GM23338 (cell line): ENCODE measurements around the gene DCST1. TPM values are rescaled to one million over a fixed set of nuclear protein-coding genes. Genes with fewer than 3 reads are reported as not detected.
A peak's percentile ranks its signal among the peaks of the same experiment; 100 is the strongest.

Source experiments
- ATAC-seq: fragments of 200-7000 bp; cut with Tn5 transposase; 3 replicates; pipeline ENCODE4 v1.9.1; 2020
- DNase-seq: peaks from one replicate; pipeline ENCODE4 v3.0.0-alpha.2; 2015; ENCODE audit warnings: low spot score
- H2AFZ ChIP-seq: fragments of 200-600 bp; sonication (generic); 2 replicates; pipeline ENCODE4 v1.8.0; 2016; ENCODE audit warnings: antibody characterized with exemption, mild to moderate bottlenecking, moderate library complexity
- H3F3A ChIP-seq: fragments of 200-600 bp; sonication (generic); replicated peaks from 2 replicates; pipeline ENCODE4 v1.8.0; 2017; ENCODE audit warnings: antibody characterized with exemption, mixed run types, low read depth
- H3K27ac ChIP-seq: fragments of 200-600 bp; sonication (generic); 2 replicates; pipeline ENCODE4 v1.6.1; 2016; ENCODE audit warnings: low read depth
- H3K27me3 ChIP-seq: fragments of 200-600 bp; sonication (generic); 2 replicates; pipeline ENCODE4 v1.8.0; 2016; ENCODE audit warnings: mild to moderate bottlenecking, mixed run types, moderate library complexity; ENCODE audit not compliant: insufficient read depth
- H3K36me3 ChIP-seq: fragments of 200-600 bp; sonication (generic); 2 replicates; pipeline ENCODE4 v1.8.0; 2016; ENCODE audit warnings: mild to moderate bottlenecking; ENCODE audit not compliant: insufficient read depth
- H3K4me1 ChIP-seq: fragments of 200-600 bp; sonication (generic); 2 replicates; pipeline ENCODE4 v1.8.0; 2016; ENCODE audit warnings: mild to moderate bottlenecking, moderate library complexity; ENCODE audit not compliant: insufficient read depth
- H3K4me2 ChIP-seq: fragments of 200-600 bp; sonication (generic); 2 replicates; pipeline ENCODE4 v1.7.1; 2017; ENCODE audit warnings: mixed run types
- H3K4me3 ChIP-seq: fragments of 200-600 bp; sonication (generic); 2 replicates; pipeline ENCODE4 v1.6.1; 2016; ENCODE audit warnings: mixed run types
- H3K79me2 ChIP-seq: fragments of 200-600 bp; sonication (generic); replicated peaks from 2 replicates; pipeline ENCODE4 v1.8.0; 2017; ENCODE audit warnings: mild to moderate bottlenecking; ENCODE audit not compliant: insufficient read depth
- H3K9me2 ChIP-seq: fragments of 200-600 bp; sonication (generic); 2 replicates; pipeline ENCODE4 v1.8.0; 2017; ENCODE audit not compliant: insufficient read depth
- H4K20me1 ChIP-seq: fragments of 200-600 bp; sonication (generic); replicated peaks from 2 replicates; pipeline ENCODE4 v1.8.0; 2017; ENCODE audit warnings: mild to moderate bottlenecking; ENCODE audit not compliant: insufficient read depth
- H3K27ac Mint-ChIP-seq: 2 replicates; pipeline ENCODE4 v1.8.0; 2020; ENCODE audit warnings: inconsistent platforms, mild to moderate bottlenecking, moderate library complexity, mixed read lengths
- H3K27me3 Mint-ChIP-seq: 3 replicates; pipeline ENCODE4 v1.8.0; 2022; ENCODE audit warnings: low read depth, mild to moderate bottlenecking, moderate library complexity, mixed read lengths, inconsistent platforms; ENCODE audit not compliant: insufficient read depth, poor library complexity
- H3K36me3 Mint-ChIP-seq: 3 replicates; pipeline ENCODE4 v1.8.0; 2021; ENCODE audit warnings: low read depth, mild to moderate bottlenecking, inconsistent platforms, moderate library complexity, mixed read lengths
- H3K4me1 Mint-ChIP-seq: 3 replicates; pipeline ENCODE4 v1.8.0; 2020; ENCODE audit warnings: mild to moderate bottlenecking, inconsistent platforms, mixed read lengths
- H3K4me3 Mint-ChIP-seq: 3 replicates; pipeline ENCODE4 v1.8.0; 2021; ENCODE audit warnings: moderate library complexity, mild to moderate bottlenecking, inconsistent platforms, mixed read lengths
- H3K9me3 Mint-ChIP-seq: 3 replicates; pipeline ENCODE4 v1.8.0; 2020; ENCODE audit warnings: moderate library complexity, mild to moderate bottlenecking, inconsistent platforms, mixed read lengths
- CREB1 ChIP-seq: fragments of 250-450 bp; sonication (Bioruptor Pico); IDR thresholded peaks from 2 replicates; pipeline ENCODE4 v1.5.0; 2020; ENCODE audit warnings: low read depth, mild to moderate bottlenecking, moderate library complexity
- CTCF ChIP-seq, 2 experiments: fragments of 200-600 bp in 1 of 2; sonication (generic) in 1 of 2; conservative IDR thresholded peaks; 2 replicates each; pipeline versions ENCODE4 v1.5.1 to v1.6.1; 2016 to 2017; ENCODE audit warnings: antibody characterized with exemption in 2 of 2, low read depth in 2 of 2, mild to moderate bottlenecking in 2 of 2, moderate library complexity in 1 of 2
- POLR2AphosphoS5 ChIP-seq: IDR thresholded peaks from 2 replicates; pipeline ENCODE4 v1.6.1; 2016; ENCODE audit warnings: antibody characterized with exemption, low read depth
- REST ChIP-seq: IDR thresholded peaks from one replicate; pipeline ENCODE4 v1.6.1; 2018; ENCODE audit warnings: antibody characterized with exemption; ENCODE audit not compliant: unreplicated experiment
- ZNF114 ChIP-seq: fragments of 250-450 bp; sonication (Bioruptor Pico); IDR thresholded peaks from 2 replicates; pipeline ENCODE4 v1.5.0; 2020; ENCODE audit warnings: mild to moderate bottlenecking, moderate library complexity
- ZNF331 ChIP-seq: fragments of 250-450 bp; sonication (Bioruptor Pico); IDR thresholded peaks from 2 replicates; pipeline ENCODE4 v1.5.0; 2020; ENCODE audit warnings: low read depth, mild to moderate bottlenecking, moderate library complexity
- ZNF462 ChIP-seq: fragments of 250-450 bp; sonication (Bioruptor Pico); IDR thresholded peaks from 2 replicates; pipeline ENCODE4 v1.5.0; 2020; ENCODE audit warnings: mild to moderate bottlenecking, moderate library complexity
- polyA plus RNA-seq: library from polyadenylated mRNA; unstranded; fragments of >200 nt; fragmentation: Nextera tagmentation; extraction: Ambion mirVana; gene quantifications from 2 replicates; pipeline ENCODE4 v1.2.1, GENCODE V29; 2016
- total RNA-seq: library from RNA; depleted of rRNA; stranded (reverse); fragments of >200 nt; shearing (Covaris generic); gene quantifications from 2 replicates; pipeline ENCODE4 v1.2.3, GENCODE V29; 2014

Gene DCST1
- total and polyA plus RNA-seq, 2 experiments from 2014 or later: not detected

- TF ChIP-seq ZNF462: no peak
- TF ChIP-seq REST: no peak
Observed at GRCh38 chr1:155070158-155070621, 36.6 kb downstream of the DCST1 start (continued).

GRCh38 chr1:155070721-155071569 lies 37.3 kb downstream of the DCST1 start:
- Histone ChIP-seq H3K36me3 (no peaks in the 10 kb centered on the region), H3K4me2 (peak overlapping the region; percentile 100), H3K4me3 (peak overlapping the region; percentile 66), H2AFZ (peak overlapping the region; percentile 1), H3K9me2 (no peaks in the 10 kb centered on the region), H3K27me3 (peaks cover 33% of the 10 kb centered on the region), H3K79me2 (no peaks in the 10 kb centered on the region), H3K4me1 (peaks cover 19% of the 10 kb centered on the region), H3F3A (peaks cover 19% of the 10 kb centered on the region), H3K27ac (no peak overlapping the region), H4K20me1 (peaks cover 8% of the 10 kb centered on the region)
- peaks cover 26% of the 10 kb centered on the region for H3K36me3 Mint-ChIP-seq
- no peak overlapping the region for H3K27ac Mint-ChIP-seq
- ATAC-seq: peak; percentile 85
- peaks cover 23% of the 10 kb centered on the region for H3K27me3 Mint-ChIP-seq
- H3K4me1 Mint-ChIP-seq: peaks cover 44% of the 10 kb centered on the region
- H3K9me3 Mint-ChIP-seq: no peaks in the 10 kb centered on the region
- peak; percentile 95 for DNase-seq
- peak; percentile 54 for TF ChIP-seq POLR2AphosphoS5
- no peak for TF ChIP-seq ZNF114 (CRISPR knock-in tag)
- no peak for TF ChIP-seq ZNF331 (CRISPR knock-in tag)
- TF ChIP-seq CTCF (conservative IDR thresholded peaks at IDR 0.05; ENCODE audit: low read depth in 2 of 2): peak; percentile 43 to 49
- TF ChIP-seq CREB1 (CRISPR knock-in tag): peak; percentile 63
- peak overlapping the region; percentile 71 for H3K4me3 Mint-ChIP-seq
